ENCODE measurements around the gene UAP1. TPM values are rescaled to one million over a fixed set of nuclear protein-coding genes. Genes with fewer than 3 reads are reported as not detected.

Gene UAP1
- polyA plus RNA-seq, 1 donor from 2014 or later, result 40.1 TPM

DNA sequence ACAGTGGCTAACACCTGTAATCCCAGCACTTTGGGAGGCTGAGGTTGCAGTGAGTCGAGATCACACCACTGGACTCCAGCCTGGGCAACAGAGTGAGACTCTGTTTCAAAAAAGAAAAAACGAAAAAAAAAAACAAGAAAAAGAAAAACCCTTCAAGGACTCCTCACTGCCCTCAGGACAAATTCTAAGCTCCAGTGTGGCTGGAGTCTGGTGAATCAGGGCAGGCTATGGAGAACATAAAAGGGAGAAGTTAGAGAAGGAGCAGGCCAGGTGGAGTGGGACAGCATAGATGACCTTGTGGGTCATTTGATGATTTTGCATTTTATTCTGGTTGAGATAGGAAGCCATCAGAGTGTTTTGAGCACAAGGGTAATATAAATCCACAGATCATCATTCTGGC, 12.5 kb upstream of the UAP1 start:
- Histone ChIP-seq H3F3A (ENCODE audit: insufficient read depth, low read length, poor library complexity, severe bottlenecking) (no peaks in the 10 kb centered on the region), H3K4me3 (ENCODE audit: low read length) (no peak overlapping the region), H3K4me2 (ENCODE audit: low read length) (no peak overlapping the region), H3K9me3 (ENCODE audit: low read length) (no peaks in the 10 kb centered on the region), H2AFZ (ENCODE audit: low read depth, low read length) (no peak overlapping the region), H3K36me3 (ENCODE audit: insufficient read depth, low read length) (no peaks in the 10 kb centered on the region), H3K27me3 (ENCODE audit: insufficient read depth, low read depth, low read length) (no peaks in the 10 kb centered on the region), H3K79me2 (replicated peaks; ENCODE audit: insufficient read depth, low read length) (no peaks in the 10 kb centered on the region), H4K20me1 (ENCODE audit: insufficient read depth) (no peaks in the 10 kb centered on the region), H3K27ac (ENCODE audit: low read length) (no peak overlapping the region), H3K9ac (ENCODE audit: low read length) (no peak overlapping the region), H3K9me2 (ENCODE audit: insufficient read depth, low read length) (no peaks in the 10 kb centered on the region)
- TF ChIP-seq POLR2AphosphoS5 (IDR thresholded peaks at IDR 0.05) (no peak), EP300 (conservative IDR thresholded peaks at IDR 0.05; ENCODE audit: poor library complexity, severe bottlenecking) (no peak), MXI1 (conservative IDR thresholded peaks at IDR 0.05; ENCODE audit: poor library complexity, severe bottlenecking) (no peak), SMC3 (conservative IDR thresholded peaks at IDR 0.05; ENCODE audit: poor library complexity) (no peak)
- TF ChIP-seq, protein P1, sequence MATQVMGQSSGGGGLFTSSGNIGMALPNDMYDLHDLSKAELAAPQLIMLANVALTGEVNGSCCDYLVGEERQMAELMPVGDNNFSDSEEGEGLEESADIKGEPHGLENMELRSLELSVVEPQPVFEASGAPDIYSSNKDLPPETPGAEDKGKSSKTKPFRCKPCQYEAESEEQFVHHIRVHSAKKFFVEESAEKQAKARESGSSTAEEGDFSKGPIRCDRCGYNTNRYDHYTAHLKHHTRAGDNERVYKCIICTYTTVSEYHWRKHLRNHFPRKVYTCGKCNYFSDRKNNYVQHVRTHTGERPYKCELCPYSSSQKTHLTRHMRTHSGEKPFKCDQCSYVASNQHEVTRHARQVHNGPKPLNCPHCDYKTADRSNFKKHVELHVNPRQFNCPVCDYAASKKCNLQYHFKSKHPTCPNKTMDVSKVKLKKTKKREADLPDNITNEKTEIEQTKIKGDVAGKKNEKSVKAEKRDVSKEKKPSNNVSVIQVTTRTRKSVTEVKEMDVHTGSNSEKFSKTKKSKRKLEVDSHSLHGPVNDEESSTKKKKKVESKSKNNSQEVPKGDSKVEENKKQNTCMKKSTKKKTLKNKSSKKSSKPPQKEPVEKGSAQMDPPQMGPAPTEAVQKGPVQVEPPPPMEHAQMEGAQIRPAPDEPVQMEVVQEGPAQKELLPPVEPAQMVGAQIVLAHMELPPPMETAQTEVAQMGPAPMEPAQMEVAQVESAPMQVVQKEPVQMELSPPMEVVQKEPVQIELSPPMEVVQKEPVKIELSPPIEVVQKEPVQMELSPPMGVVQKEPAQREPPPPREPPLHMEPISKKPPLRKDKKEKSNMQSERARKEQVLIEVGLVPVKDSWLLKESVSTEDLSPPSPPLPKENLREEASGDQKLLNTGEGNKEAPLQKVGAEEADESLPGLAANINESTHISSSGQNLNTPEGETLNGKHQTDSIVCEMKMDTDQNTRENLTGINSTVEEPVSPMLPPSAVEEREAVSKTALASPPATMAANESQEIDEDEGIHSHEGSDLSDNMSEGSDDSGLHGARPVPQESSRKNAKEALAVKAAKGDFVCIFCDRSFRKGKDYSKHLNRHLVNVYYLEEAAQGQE (IDR thresholded peaks at IDR 0.05; ENCODE audit: borderline replicate concordance), result no peak

GRCh38 chr1:162550925-162551324, 10.6 kb upstream of the UAP1 start:
- Histone ChIP-seq H3K4me2 (ENCODE audit: low read length) (no peak overlapping the region), H3F3A (ENCODE audit: insufficient read depth, low read length, poor library complexity, severe bottlenecking) (no peaks in the 10 kb centered on the region), H3K27ac (ENCODE audit: low read length) (no peak overlapping the region), H2AFZ (ENCODE audit: low read depth, low read length) (no peak overlapping the region), H4K20me1 (ENCODE audit: insufficient read depth) (no peaks in the 10 kb centered on the region), H3K9me3 (ENCODE audit: low read length) (no peaks in the 10 kb centered on the region), H3K36me3 (ENCODE audit: insufficient read depth, low read length) (no peaks in the 10 kb centered on the region), H3K9ac (ENCODE audit: low read length) (no peak overlapping the region), H3K27me3 (ENCODE audit: insufficient read depth, low read depth, low read length) (no peaks in the 10 kb centered on the region), H3K79me2 (replicated peaks; ENCODE audit: insufficient read depth, low read length) (no peaks in the 10 kb centered on the region), H3K9me2 (ENCODE audit: insufficient read depth, low read length) (no peaks in the 10 kb centered on the region), H3K4me3 (ENCODE audit: low read length) (no peak overlapping the region)
- TF ChIP-seq SMC3 (conservative IDR thresholded peaks at IDR 0.05; ENCODE audit: poor library complexity) (no peak), MXI1 (conservative IDR thresholded peaks at IDR 0.05; ENCODE audit: poor library complexity, severe bottlenecking) (no peak), POLR2AphosphoS5 (IDR thresholded peaks at IDR 0.05) (no peak), EP300 (conservative IDR thresholded peaks at IDR 0.05; ENCODE audit: poor library complexity, severe bottlenecking) (no peak), EZH2 (IDR thresholded peaks at IDR 0.05; ENCODE audit: borderline replicate concordance, insufficient read depth, low read length, poor library complexity, severe bottlenecking) (no peak), RAD21 (conservative IDR thresholded peaks at IDR 0.05) (no peak), CTCF (IDR thresholded peaks at IDR 0.05; ENCODE audit: poor library complexity, severe bottlenecking) (no peak), TAF1 (IDR thresholded peaks at IDR 0.05; ENCODE audit: low read depth) (no peak)
- TF ChIP-seq, protein P1 (IDR thresholded peaks at IDR 0.05; ENCODE audit: borderline replicate concordance), result no peak
